T follicular helper cell (primary cell): ENCODE measurements around the gene SLC15A1.

Experiments
- DNase-seq: peaks from one replicate; pipeline ENCODE4 v3.0.0-alpha.2; 2020; ENCODE audit warnings: low read depth

Gene SLC15A1

GRCh38 chr13:98751861-98752466 is 508 bp downstream of the SLC15A1 start:
- no peak for DNase-seq

DNA sequence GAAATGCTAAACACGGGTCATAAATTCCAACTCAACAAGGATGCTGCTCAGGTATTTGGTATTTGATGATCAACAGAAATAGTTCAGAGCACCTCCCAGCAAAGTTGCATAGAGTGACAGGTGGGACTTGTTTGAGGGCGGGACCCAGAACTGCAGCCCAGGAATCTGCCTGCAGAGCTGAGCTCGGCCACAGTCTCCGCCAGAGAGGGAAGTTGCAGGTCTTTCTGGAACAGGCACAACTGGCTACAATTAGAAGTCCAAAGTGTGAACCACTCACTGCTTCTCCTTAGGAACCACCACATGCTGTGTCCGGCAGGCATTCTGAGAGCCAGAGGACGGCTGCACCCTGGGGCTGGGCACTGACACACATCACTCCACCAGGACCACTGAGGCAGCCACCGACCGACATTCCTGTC is 1.1 kb downstream of the SLC15A1 start:
- DNase-seq: no peak

- DNase-seq: no peak
These were observed 3.0 kb downstream of the SLC15A1 start for GRCh38 chr13:98749501-98749900.

DNA sequence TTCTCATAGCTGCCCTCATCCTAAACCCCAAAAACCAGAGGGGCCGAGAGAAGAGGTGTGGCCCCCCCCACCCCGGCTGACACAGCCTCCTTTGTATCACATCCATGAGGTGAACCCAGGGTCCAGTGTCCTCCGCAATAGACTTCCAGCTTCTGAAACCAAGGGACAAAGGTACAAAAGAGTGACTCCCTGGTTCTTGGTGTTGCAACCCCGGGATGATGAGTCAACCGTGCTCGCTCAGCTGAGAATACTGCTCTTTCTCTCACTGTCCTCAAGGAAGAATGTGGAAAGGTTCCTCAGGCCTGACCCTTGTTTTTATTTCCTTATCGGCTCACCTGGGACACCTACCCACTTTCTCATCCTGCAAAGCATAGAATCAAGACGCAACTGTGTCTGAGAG is 5.5 kb downstream of the SLC15A1 start:
- DNase-seq: no peak

- no peak for DNase-seq
These were observed 9.1 kb downstream of the SLC15A1 start for GRCh38 chr13:98743377-98743776.

DNA sequence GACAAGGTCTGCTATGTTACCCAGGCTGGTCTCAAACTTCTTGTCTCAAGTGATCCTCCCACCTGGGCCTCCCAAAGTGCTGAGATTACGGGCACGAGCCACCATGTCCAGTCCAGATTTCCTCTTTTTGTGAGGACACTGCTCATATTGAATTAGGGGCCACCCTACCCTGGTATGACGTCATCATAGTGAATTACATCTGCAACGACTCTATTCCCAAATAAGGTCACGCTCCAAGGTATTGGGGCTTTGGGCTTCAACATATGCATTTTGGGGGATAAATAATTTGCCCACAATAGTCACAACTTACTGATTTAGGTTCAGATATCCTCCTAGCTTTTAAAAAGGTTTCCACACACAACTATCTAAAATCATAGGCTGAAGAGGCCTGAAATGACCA is 9.5 kb downstream of the SLC15A1 start:
- DNase-seq: no peak

- no peak for DNase-seq
These were observed 10.6 kb downstream of the SLC15A1 start for GRCh38 chr13:98741741-98742435.

GRCh38 chr13:98740131-98740530 is 12.3 kb downstream of the SLC15A1 start:
- no peak for DNase-seq

- DNase-seq: no peak
These were observed 13.5 kb downstream of the SLC15A1 start for GRCh38 chr13:98738993-98739392.

DNA sequence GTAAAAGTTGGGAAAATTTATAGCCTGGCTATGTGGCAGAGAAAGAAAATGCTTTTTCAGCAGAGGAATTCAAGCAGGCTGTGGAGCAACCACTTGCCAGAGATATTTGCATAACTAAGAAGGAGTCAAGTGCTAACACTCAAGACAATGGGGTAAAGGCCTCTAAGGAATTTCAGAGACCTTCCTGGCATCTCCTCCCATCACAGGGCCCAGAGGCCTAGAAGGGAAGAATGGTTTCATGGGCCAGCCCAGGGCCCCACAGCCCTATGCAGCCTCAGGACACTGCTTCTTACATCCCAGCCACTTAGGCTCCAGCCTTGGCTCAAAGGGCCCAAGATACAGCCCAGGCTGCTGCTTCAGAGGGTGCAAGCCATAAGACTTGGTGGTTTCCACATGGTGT is 14.3 kb downstream of the SLC15A1 start:
- DNase-seq: no peak

GRCh38 chr13:98731925-98732324 is 20.5 kb downstream of the SLC15A1 start:
- no peak for DNase-seq

GRCh38 chr13:98731038-98731437 is 21.4 kb downstream of the SLC15A1 start:
- DNase-seq: no peak

- no peak for DNase-seq
These were observed 22.0 kb downstream of the SLC15A1 start for GRCh38 chr13:98730441-98730840.

- DNase-seq: no peak
These were observed 22.8 kb downstream of the SLC15A1 start for GRCh38 chr13:98729658-98730057.

DNA sequence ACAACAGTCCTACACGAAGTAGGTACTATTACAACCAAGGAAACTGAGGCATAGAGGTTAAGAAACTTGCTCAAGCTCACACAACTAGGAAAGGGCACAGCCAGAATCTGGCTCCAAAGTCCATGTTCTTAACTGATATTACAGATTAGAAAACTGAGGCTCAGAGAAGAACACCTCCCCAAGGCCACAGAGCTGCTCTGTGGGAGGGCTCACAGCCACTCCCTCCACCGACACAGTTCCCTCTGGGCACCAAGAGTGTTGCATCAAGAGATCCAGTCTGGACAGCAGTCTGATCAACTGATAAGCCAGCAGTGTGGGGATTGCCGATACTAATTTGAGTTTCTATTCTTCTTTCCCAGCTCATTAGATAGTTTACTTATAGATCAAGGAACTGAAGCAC is 29.5 kb downstream of the SLC15A1 start:
- no peak for DNase-seq

GRCh38 chr13:98721825-98722510 is 30.5 kb downstream of the SLC15A1 start:
- no peak for DNase-seq

DNA sequence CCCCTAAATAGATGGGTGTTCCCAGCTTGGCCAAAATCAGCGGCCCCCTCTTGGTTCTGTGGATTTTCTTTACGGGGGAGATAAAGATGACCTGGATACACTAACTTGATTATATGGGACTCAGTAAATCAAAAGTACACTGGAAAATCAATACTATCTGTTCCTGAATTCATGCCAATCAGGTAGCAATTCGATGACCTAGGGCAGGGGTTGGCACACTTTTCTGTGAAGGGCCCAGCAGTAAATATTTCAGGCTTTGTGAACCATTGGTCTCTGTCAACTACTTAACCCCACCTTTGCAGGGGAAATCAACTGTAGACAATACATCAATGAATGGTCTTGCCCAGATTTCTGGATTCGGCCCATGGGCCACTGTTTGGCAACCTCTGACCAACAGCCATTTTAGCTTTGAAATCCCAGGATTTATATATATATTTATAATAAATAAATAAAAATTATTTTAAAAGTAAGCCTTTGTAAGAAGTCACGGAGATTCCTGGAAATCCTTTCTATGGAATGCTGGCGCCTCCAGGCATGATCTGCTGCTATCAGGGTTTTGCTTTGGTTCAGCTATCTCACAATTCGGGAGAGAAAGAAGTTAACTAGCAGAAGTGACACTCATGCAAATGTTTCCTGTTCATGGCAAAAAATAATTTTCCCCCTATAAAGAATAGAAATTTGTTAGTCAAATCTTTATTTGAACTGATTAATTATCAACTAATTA is 32.8 kb downstream of the SLC15A1 start:
- DNase-seq: no peak

GRCh38 chr13:98717891-98718290 is 34.6 kb downstream of the SLC15A1 start:
- DNase-seq: no peak

- DNase-seq: no peak
These were observed 35.2 kb downstream of the SLC15A1 start for GRCh38 chr13:98717256-98717655.

DNA sequence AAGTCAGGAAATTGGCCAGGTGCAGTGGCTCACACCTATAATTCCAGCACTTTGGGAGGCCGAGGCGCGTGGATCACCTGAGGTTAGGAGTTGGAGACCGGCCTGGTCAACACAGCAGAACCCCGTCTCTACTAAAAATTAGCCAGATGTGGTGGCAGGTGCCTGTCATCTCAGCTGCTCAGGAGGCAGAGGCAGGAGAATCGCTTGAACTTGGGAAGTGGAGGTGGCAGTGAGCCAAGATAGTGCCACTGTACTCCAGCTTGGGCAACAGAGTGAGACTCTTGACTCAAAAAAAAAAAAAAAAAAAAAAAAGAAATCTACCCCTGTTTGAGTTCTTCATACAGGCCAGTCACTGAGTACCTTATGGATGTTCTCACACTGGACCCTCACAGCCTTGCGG is 42.0 kb downstream of the SLC15A1 start:
- no peak for DNase-seq

DNA sequence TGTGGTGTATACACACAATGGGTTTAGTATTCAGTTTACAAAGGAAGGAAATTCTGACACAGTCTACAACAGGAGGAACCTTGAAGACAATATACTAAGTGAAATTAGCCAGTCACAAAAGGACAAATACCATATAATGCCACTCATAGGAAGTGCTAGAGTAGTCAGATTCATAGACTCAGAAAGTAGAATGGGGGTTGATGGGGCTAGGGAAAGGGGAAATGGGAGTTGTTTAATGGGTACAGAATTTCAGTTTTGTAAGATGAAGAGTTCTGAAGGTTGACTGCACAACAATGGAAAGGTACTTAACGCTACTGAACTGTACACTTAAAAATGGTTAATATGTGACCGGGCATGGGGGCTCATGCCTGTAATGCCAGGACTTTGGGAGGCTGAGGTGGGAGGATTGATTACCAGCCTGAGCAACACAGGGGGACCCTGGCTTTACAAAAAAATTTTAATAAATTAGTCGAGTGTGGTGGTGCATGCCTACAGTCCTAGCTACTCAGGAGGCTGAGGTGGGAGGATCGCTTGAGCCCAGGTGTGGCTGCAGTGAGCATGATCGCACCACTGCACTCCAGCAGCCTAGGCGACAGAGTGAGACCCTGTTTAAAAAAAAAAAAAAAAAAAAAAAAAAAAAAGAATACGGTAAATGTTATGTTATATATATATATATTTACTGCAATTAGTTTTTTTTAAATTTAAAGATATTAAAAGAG is 45.0 kb downstream of the SLC15A1 start:
- no peak for DNase-seq
